Glomerular endothelial cell (primary cell): ENCODE data around the gene TBC1D22A. TPM values are rescaled to one million over a fixed set of nuclear protein-coding genes. Genes with fewer than 3 reads are reported as not detected.
"Not testable (repeated sequence)": the region's sequence is repeated elsewhere in the genome, so short reads cannot be mapped to it uniquely, and the experiment has no call there.

Source experiments
- DNase-seq: peaks from one replicate; pipeline ENCODE4 v3.0.0-alpha.2; 2011; ENCODE audit warnings: low read depth, low spot score; ENCODE audit errors: extremely low read depth
- total RNA-seq: library from RNA; depleted of rRNA; stranded (reverse); fragments of >200 nt; gene quantifications from 2 replicates; pipeline ENCODE4 v1.2.3, GENCODE V29; 2015

Gene TBC1D22A
- total RNA-seq, 1 donor from 2014 or later, result 38.7 TPM

DNA sequence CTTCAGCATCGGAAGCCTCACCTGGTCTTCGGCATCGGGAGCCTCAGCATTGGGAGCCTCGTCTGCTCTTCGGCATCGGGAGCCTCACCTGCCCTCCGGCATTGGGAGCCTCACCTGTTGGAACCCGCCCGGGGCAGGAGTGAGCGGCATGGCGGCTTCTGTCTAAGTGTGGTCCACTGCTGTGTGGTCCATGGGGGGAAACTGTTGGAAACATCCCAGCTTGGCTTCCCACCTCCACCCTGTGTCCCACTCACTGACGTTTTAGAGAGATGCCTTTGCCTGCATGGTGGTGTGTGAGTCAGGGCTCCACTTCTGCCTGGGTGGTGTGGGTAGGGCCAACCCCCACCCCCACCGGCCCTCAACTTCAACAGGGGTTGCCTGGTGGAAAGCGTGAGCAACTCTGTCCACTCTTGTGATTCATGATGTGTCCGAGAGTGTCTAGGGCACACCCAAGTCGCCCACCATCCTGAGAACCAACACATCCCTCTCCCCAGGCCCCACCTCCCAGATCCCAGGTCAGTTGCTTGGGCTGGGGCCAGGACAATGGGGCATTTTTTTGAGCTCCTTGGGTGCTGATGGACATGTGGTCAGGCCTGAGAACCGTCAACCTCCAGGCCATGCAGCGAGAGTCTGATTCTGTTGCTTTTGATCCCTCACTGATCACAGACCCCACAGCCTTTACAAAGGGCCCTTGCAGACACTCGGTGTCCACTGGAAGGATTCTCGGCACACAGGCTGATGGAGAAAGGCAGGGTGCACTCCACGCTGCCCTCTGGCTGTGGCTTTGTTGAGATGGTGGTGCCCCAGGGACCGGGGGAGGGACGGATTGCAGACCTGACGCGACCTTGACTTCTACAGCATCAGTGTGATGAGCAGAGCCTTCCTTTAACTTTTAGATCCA lies 406.7 kb downstream of the TBC1D22A start:
- no peak for DNase-seq

DNA sequence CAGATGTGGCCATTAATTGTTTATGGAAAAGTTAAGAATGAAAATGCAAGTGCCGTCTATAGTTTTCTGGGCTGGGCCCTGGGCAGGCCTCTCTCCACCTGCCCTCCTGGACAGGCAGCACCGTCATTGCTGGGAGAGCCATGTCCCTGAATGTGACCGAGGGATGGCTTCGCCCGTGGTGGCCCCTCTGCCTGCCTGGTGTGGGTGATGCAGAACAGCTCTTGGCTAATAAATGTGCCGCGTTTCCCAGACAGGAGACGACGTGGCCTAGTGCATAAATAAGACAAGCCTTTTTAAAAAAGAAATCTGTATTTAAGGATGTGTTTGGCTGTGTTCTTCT lies 407.3 kb downstream of the TBC1D22A start:
- no peak for DNase-seq

DNA sequence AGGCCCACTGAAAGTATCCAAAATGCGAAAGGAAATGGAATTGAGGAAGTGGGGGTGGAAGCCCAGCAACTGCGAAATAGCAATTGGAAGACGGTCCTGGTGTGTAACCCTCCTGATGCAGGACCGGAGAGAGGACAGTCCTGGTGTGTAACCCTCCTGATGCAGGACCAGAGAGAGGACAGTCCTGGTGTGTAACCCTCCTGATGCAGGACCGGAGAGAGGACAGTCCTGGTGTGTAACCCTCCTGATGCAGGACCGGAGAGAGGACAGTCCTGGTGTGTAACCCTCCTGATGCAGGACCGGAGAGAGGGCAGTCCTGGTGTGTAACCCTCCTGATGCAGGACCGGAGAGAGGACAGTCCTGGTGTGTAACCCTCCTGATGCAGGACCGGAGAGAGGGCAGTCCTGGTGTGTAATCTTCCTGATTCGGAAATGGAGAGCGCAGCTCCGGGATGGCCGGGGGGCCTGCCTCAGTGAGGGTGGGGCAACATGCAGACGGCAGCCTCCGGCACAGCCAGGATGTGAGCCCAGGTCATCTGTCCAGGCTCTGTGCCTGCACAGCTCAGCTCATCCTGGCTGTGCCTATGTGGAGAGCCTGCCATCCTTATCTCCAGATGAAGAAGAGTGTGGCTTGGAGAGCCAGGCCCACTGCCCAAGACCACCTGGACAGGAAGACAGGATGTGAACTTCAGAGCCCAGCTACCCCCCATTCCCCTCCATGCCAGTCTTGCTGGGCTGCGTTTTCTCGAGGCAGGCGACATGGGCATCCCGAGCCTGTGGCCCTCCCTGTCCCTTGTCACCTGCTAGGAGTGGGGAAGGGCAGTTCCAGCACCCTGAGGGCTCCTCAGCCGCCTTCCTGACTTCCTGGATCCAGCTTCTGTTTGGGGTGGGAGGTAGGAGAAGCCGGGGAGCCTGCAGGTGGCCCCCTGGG lies 408.3 kb downstream of the TBC1D22A start:
- DNase-seq, result not testable (repeated sequence)

- no peak for DNase-seq
These were observed 409.2 kb downstream of the TBC1D22A start for GRCh38 chr22:47171441-47172221.

- DNase-seq, result no peak
These were observed 410.5 kb downstream of the TBC1D22A start for GRCh38 chr22:47172771-47173534.

DNA sequence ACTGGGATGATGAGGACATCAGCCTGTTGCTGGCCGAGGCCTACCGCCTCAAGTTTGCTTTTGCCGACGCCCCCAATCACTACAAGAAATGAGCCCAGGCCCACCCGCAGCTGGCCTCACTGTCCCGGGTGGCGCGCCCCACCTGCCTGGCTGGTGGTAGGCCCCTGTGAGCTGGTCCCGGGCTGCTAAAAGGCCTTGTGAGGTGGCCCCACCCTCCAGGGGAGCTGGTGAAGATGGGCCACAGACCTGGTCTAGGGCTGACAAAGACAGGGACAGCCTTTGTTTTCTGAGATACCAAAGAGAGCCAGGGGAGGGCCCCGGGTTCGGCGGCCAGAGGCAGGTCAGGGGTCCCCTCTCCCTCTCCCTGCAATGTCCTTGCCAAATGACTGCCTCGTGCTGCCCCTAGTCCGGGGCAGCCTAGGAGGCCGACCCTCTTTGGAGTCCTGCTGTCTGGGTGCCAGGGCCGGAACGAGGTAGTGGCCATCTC lies 411.1 kb downstream of the TBC1D22A start:
- no peak for DNase-seq

DNA sequence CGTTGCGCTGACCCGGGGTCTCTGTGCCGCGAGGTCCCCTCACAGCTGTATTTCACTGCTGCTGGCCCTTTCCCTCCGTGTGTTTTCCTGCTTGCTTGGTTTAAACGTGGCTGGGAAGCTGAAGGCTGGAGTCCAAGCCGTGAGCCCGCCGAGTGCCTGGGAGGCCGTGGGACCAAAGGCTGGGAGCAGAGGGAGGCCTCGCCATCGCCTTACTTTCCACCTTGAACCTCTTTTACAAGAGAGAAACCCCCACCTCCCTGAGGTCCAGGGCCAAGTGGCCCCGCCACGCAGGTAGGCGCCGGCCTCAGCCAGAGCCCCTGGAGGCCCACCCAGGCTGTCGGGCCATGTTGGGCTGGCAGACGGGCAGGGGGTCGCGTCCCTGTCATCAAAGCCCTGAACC lies 411.6 kb downstream of the TBC1D22A start:
- DNase-seq, result no peak

DNA sequence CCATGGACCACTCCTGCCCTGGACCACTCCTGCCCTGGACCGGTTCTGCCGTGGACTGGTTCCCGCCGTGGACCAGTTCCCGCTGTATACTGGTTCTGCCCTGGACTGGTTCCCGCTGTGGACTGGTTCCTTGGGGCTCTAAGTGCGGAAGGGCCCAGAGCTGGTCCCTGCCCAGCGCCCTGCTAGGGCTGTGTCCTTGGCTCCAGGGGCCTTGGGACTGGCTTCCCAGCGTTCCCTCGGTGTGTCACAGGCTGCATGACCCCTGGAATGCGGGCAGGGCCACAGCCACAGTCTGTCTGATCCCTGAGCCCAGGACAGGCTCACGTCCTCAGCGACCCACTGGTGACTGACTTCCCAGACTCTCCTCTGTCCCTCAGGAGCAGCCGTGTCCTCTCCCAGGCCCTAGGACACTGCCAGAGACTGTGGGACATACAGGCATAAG lies 412.2 kb downstream of the TBC1D22A start:
- no peak for DNase-seq

- no peak for DNase-seq
These were observed 412.9 kb downstream of the TBC1D22A start for GRCh38 chr22:47175151-47176025.

- no peak for DNase-seq
These were observed 413.6 kb downstream of the TBC1D22A start for GRCh38 chr22:47176026-47176389.

DNA sequence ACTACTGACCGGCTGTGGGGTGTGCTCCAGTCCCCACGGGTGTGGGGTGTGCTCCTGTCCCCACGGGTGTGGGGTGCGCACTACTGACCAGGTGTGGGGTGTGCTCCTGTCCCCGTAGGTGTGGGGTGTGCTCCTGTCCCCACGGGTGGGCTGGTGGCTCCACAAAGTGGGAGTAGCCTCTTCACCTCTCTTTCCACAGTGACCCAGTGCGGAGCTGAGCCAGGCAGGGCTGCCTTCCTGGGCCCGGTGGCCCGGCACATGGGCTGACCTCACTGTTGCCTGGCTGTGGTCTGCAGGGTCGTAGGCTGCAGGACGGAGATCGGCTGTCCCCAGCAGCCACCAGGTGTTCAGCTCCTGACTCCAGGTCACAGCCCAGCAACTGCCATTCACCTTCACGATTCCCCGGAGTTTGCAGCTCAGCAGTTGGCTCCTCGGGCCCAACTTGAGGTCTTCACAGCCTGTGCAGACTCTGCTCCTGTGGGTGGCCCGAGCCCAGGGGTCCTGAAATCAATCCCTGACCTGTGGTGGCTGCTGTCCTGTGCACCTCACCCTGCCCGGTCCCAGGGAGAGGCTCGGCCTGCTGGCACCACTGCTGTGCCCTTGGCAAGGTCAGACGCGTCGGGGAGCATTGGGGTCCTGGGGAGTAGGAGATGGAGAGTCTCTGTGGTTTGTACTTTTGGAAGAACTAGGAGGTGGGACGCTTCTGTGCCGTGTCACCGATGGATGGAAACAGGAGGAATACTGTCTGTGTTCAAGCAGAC lies 414.3 kb downstream of the TBC1D22A start:
- no peak for DNase-seq

DNA sequence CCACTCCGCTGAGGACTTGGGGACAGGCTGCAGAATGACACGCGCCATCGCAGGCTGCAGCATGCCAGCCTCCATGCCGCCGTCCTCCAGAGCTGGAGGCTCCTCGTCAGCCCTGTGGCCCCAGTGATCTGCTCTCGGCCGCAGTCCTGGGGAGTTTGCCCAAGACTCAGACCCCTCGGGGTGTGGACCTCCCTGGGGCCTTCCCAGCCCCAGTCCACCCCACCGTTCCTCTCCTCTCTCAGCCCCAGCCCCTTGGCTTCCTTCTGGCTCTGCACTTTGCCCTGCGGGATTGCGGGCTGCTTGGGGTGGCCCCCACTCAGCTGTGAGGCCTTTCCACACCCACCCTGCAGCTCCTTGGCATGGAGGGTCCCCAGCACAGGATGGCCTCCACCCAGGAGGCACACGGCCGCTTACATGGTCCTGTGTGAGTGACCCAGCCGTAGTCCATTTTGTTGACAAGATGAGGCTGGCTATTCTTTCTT lies 414.9 kb downstream of the TBC1D22A start:
- DNase-seq, result no peak

- no peak for DNase-seq
These were observed 415.9 kb downstream of the TBC1D22A start for GRCh38 chr22:47178339-47178738.

GRCh38 chr22:47180796-47181195 lies 418.3 kb downstream of the TBC1D22A start:
- DNase-seq, result no peak

DNA sequence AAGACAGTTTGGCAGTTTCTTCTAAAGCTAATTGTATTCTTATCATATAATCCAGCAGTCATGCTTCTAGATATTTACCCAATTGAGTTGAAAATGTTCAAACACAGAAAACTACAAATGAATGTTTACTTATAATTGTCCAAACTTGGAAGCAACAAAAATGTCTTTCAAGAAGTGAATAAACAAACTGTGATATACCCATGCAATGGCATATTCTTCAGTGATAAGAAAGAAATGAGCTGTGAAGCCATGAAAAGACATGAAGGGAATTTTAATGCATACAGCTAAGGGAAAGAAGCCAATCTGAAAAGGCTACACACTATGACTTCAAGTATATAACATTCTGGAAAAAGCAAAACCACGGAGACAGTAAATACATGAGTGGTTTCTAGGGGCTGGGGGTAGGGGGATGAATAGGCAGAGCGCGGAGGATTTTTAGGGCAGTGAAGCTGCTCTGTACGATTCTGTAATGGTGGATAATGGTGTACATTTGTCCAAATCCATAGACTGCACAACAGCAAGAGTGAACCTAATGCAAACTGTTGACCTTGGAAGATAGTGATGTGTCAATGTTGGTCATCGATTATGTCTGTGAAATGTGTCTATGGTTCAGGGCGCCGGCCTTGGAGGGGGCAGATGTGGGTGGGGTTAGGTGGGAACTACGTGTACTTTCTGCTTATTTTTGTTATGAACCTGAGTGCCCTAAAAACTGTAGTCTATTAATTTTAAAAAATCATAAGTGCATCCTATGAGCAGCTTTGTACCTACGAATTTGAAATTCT lies 424.9 kb downstream of the TBC1D22A start:
- DNase-seq, result no peak

DNA sequence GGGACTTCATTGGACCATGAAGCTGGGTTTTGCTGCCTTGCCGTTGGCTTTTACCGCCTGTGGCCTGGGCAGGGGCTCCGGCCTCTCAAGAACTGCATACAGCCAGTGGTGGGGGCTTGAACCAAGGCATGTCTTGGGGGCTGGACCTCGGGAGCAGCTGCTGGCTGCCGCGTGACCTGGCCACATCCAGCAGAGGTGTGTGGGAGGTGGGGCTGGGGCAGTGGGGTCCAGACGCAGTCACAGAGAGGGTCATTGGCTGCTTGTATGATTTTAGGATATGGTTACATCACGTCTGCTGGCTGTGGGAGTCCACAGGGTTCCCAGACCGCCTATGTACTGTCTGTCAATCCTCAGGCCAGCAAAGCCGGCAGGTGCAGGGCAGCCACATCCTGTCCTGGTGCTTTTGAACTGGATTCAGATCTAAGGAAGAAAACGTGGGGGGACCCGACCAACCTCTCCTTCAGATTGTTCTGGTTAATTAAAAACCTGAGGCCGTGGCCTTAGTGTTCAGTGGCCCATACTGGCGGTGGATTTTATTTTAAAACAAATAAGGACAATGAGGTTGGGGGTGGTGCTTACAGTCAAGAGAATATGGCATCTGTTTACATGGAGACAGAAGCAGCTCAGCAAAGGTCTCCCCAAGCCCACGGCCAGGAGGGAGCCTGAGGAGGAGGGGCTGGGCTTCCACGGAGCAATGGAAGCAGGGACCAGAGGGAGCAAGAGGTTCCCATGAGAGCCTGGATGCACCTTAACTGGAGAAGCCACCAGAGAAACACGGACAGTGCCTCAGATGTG lies 426.0 kb downstream of the TBC1D22A start:
- no peak for DNase-seq
